ENCODE data around the gene SNX10. TPM values are rescaled to one million over a fixed set of nuclear protein-coding genes. Genes with fewer than 3 reads are reported as not detected.

The SNX10 gene
- total RNA-seq, 2 donors from 2014 or later: 2.3 to 5.6 TPM

DNA sequence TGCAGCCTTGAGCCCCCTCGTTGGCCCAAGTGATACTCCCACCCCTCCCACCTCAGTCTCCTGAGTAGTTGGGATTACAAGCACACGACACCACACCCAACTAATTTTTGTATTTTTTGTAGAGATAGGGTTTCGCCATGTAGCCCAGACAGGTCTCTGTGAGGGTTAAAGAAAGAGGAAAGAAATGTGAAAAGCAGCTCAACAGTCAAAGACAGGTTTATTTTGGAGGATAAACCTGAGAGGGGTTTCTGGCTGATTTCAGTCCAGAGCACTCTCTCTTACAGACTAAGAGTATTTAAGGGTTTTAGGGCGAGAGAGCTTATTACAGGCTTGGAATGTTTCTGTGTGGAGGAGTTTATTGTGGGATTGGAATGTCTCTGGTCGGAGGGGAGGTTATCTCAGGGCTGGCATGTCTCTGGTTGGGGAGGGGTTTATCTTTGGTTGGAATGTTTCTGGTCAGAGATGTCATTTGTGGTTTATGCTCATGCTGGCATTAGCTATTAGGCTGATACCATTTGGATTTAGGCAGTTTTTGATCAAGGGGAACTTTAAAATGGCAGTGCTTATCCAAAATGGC, 26.1 kb upstream of the SNX10 start:
- ATAC-seq (ENCODE audit: insufficient number of reproducible peaks, low FRiP score, low read depth) (no peak), DNase-seq (ENCODE audit: low spot score) (no peak)
- H3K27ac ChIP-seq: no peak overlapping the region
- no peaks in the 10 kb centered on the region for H3K9me3 ChIP-seq
- H3K36me3 ChIP-seq: no peaks in the 10 kb centered on the region
- no peak overlapping the region for H3K4me3 ChIP-seq
- no peaks in the 10 kb centered on the region for H3K4me1 ChIP-seq (ENCODE audit: control insufficient read depth in 1 of 2, low read depth in 2 of 2)
- no peaks in the 10 kb centered on the region for H3K27me3 ChIP-seq (replicated peaks; ENCODE audit: insufficient read depth)
- TF ChIP-seq, protein P1, sequence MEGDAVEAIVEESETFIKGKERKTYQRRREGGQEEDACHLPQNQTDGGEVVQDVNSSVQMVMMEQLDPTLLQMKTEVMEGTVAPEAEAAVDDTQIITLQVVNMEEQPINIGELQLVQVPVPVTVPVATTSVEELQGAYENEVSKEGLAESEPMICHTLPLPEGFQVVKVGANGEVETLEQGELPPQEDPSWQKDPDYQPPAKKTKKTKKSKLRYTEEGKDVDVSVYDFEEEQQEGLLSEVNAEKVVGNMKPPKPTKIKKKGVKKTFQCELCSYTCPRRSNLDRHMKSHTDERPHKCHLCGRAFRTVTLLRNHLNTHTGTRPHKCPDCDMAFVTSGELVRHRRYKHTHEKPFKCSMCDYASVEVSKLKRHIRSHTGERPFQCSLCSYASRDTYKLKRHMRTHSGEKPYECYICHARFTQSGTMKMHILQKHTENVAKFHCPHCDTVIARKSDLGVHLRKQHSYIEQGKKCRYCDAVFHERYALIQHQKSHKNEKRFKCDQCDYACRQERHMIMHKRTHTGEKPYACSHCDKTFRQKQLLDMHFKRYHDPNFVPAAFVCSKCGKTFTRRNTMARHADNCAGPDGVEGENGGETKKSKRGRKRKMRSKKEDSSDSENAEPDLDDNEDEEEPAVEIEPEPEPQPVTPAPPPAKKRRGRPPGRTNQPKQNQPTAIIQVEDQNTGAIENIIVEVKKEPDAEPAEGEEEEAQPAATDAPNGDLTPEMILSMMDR (IDR thresholded peaks at IDR 0.05): no peak

DNA sequence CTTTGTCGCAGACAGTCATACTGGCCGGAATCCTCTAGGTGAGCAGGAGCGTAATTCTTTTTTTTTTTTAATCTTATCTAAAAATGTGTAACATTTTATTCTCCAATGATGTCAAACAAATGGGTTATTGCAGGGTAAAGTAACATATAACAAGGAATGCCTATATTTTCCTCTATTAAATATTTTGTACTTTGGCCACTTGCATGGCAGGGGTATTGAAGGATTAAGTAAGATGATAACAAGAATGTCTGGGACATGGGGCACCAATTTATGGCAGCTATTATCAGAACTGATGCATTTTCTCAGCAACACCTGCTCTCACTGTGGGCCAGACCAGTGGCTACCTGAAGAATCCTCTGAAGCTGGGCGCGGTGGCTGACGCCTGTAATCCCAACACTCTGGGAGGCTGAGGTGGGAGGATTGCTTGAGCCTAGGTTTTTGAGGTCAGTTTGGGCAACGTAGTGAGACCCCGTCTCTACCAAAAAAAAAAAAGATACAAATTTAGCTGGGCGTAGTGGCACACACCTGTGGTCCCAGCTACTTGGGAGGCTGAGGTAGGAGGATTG, 24.0 kb upstream of the SNX10 start:
- Histone ChIP-seq H3K27ac (no peak overlapping the region), H3K4me3 (no peak overlapping the region), H3K36me3 (no peaks in the 10 kb centered on the region), H3K4me1 (ENCODE audit: control insufficient read depth in 1 of 2, low read depth in 2 of 2) (no peaks in the 10 kb centered on the region), H3K9me3 (no peaks in the 10 kb centered on the region), H3K27me3 (replicated peaks; ENCODE audit: insufficient read depth) (no peaks in the 10 kb centered on the region)
- ATAC-seq (ENCODE audit: insufficient number of reproducible peaks, low FRiP score, low read depth) (no peak), DNase-seq (ENCODE audit: low spot score) (no peak)
- TF ChIP-seq, protein P1 (IDR thresholded peaks at IDR 0.05): no peak

DNA sequence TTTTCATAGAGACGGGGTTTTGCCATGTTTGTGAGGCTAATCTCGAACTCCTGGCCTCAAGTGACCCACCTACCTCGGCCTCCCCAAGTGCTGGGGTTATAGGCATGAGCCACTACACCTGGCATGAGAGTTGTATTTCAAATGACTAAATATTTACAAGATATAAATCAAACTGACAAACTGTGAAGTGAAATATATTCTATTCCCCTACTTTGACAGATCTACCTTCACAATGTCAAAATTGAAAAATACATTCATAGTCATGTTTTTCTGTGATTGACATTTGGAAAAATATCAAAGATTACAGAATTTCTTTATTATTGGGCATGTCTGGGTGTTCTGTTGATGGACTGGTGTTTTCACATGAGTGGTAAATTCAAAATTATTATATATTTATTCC, 16.4 kb upstream of the SNX10 start:
- DNase-seq (ENCODE audit: low spot score) (no peak), ATAC-seq (ENCODE audit: insufficient number of reproducible peaks, low FRiP score, low read depth) (no peak)
- Histone ChIP-seq H3K9me3 (no peaks in the 10 kb centered on the region), H3K4me1 (ENCODE audit: control insufficient read depth in 1 of 2, low read depth in 2 of 2) (no peaks in the 10 kb centered on the region), H3K36me3 (no peaks in the 10 kb centered on the region), H3K4me3 (no peak overlapping the region), H3K27me3 (replicated peaks; ENCODE audit: insufficient read depth) (no peaks in the 10 kb centered on the region), H3K27ac (no peak overlapping the region)
- TF ChIP-seq, protein P1 (IDR thresholded peaks at IDR 0.05): no peak

DNA sequence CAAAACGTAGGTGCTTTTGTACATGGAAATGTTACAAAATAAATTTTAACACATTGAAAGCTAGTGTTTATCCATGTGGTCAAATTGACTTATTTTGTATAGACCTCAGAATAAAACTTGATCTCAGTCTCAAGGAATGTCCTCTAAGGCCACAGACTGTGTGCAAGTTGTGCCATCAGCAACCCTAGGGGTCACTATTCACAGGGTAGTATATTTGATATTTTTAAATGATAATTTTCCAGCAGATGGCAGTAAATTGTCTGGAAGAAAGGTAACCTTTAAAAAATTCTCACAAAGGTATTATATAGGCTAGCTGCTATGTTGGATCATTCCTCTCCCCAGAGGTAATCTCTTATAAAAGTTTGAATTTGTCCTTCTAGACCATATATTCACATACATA, 12.9 kb upstream of the SNX10 start:
- DNase-seq (ENCODE audit: low spot score) (no peak), ATAC-seq (ENCODE audit: insufficient number of reproducible peaks, low FRiP score, low read depth) (no peak)
- H3K4me3 ChIP-seq: no peak overlapping the region
- H3K27me3 ChIP-seq (replicated peaks; ENCODE audit: insufficient read depth): no peaks in the 10 kb centered on the region
- no peaks in the 10 kb centered on the region for H3K4me1 ChIP-seq (ENCODE audit: control insufficient read depth in 1 of 2, low read depth in 2 of 2)
- H3K27ac ChIP-seq: no peak overlapping the region
- H3K36me3 ChIP-seq: no peaks in the 10 kb centered on the region
- TF ChIP-seq, protein P1 (IDR thresholded peaks at IDR 0.05): no peak
- H3K9me3 ChIP-seq: no peaks in the 10 kb centered on the region

DNA sequence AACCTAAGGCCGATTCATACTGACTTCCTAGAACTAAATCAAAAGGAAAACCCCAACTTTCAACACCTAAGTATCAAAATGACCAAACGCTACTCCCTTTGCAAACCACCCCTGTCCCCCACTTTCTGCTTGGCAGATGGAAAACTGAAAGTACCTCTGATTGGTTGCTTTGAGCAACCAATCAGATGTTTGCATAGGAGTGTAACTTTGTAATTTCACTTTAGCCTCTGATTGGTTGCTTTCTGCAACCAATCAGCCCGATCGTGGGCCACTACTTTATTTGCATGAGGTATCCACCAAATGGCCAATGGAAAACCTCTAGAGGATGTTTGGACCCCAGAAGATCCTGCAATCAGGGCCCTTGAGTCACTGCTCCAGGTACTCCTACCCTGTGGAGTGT, 12.3 kb upstream of the SNX10 start:
- H3K27me3 ChIP-seq (replicated peaks; ENCODE audit: insufficient read depth): no peaks in the 10 kb centered on the region
- H3K4me1 ChIP-seq (ENCODE audit: control insufficient read depth in 1 of 2, low read depth in 2 of 2): no peaks in the 10 kb centered on the region
- H3K27ac ChIP-seq: no peak overlapping the region
- H3K4me3 ChIP-seq: no peak overlapping the region
- TF ChIP-seq, protein P1 (IDR thresholded peaks at IDR 0.05): no peak
- DNase-seq (ENCODE audit: low spot score) (no peak), ATAC-seq (ENCODE audit: insufficient number of reproducible peaks, low FRiP score, low read depth) (no peak)
- H3K9me3 ChIP-seq: no peaks in the 10 kb centered on the region
- no peaks in the 10 kb centered on the region for H3K36me3 ChIP-seq

Measured in thoracic aorta (tissue), 2 donors.